Esophagus squamous epithelium (tissue), 4 donors: ENCODE measurements around the gene SGPP1.

ENCODE experiments used
- POLR2A ChIP-seq, 4 donors: fragments of 450-650 bp; IDR thresholded peaks; one replicate each; pipeline ENCODE4 v1.6.1; 2017; ENCODE audit warnings: antibody characterized with exemption in 4 of 4, mild to moderate bottlenecking in 4 of 4, moderate library complexity in 3 of 4
- TF ChIP-seq, protein P1 (sequence below), 6 experiments: fragments of 450-650 bp in 4 of 6; fragments of 200-600 bp in 2 of 6; sonication (generic) in 2 of 6; IDR thresholded peaks; one replicate each; pipeline ENCODE4 v1.5.1; 2016 to 2019; ENCODE audit warnings: antibody characterized with exemption in 6 of 6, mild to moderate bottlenecking in 4 of 6, moderate library complexity in 4 of 6

GRCh38 chr14:63654936-63655335, 72.9 kb downstream of the SGPP1 start:
- TF ChIP-seq, protein P1, sequence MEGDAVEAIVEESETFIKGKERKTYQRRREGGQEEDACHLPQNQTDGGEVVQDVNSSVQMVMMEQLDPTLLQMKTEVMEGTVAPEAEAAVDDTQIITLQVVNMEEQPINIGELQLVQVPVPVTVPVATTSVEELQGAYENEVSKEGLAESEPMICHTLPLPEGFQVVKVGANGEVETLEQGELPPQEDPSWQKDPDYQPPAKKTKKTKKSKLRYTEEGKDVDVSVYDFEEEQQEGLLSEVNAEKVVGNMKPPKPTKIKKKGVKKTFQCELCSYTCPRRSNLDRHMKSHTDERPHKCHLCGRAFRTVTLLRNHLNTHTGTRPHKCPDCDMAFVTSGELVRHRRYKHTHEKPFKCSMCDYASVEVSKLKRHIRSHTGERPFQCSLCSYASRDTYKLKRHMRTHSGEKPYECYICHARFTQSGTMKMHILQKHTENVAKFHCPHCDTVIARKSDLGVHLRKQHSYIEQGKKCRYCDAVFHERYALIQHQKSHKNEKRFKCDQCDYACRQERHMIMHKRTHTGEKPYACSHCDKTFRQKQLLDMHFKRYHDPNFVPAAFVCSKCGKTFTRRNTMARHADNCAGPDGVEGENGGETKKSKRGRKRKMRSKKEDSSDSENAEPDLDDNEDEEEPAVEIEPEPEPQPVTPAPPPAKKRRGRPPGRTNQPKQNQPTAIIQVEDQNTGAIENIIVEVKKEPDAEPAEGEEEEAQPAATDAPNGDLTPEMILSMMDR (IDR thresholded peaks at IDR 0.05), result no peak
- no peak for TF ChIP-seq POLR2A (IDR thresholded peaks at IDR 0.05)
